ENCODE data around the gene GJD3. TPM values are rescaled to one million over a fixed set of nuclear protein-coding genes. Genes with fewer than 3 reads are reported as not detected.

GJD3 gene
- total RNA-seq, 1 donor from 2014 or later: not detected

DNA sequence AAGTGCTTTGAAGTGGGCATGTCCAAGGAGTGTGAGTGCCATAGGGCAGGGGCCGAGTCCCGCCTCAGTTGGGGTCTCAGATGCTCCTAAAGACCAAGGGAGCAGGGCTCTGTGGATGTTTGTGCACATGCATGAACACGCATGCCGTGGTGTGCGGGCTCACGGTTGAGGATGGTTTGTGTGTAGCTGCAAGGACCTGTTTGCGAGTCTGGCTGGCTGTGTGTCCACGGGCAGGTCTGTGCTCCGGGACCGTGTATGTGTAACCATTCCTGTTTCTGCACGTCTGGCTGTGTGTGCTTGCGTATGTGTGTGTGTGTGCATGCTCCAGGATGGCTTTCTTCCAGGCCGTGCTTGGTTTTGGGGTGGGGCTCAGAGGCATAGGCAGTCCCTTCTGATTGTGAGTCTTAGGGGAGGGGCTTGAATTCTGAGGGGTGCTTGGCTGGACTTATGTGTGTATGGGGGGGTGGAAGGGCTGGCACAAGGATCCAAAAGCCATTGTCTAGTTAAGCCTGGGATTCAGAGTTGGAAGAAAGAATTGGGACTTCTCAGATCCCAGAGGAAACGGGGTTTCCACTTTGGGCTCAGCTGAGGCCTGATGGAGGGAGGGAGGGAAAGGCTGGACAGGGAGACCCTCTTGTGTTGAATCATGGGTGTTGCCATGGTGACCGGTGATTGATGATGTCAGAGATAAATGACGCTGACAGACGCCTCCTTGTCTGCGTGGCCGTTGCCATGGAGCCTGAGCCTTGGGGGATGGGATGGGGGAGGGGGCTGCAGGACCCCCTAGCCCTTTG lies 14.4 kb downstream of the GJD3 start:
- no peak overlapping the region for H3K27ac ChIP-seq
- peaks cover 16% of the 10 kb centered on the region for H3K27me3 ChIP-seq
- H3K4me3 Mint-ChIP-seq: peak overlapping the region; percentile 77
- H3F3A ChIP-seq (ENCODE audit: low read depth): peaks cover 13% of the 10 kb centered on the region
- H3K27ac Mint-ChIP-seq: peak overlapping the region; percentile 98
- H2AFZ ChIP-seq (replicated peaks): no peak overlapping the region
- peaks cover 58% of the 10 kb centered on the region for H4K20me1 ChIP-seq (ENCODE audit: low read depth)
- DNase-seq (ENCODE audit: low spot score): peak; percentile 90
- no peaks in the 10 kb centered on the region for H3K79me2 ChIP-seq (ENCODE audit: low read depth)
- no peaks in the 10 kb centered on the region for H3K27me3 Mint-ChIP-seq (ENCODE audit: insufficient read depth, low read depth)
- no peaks in the 10 kb centered on the region for H3K9me3 Mint-ChIP-seq
- no peak overlapping the region for H3K9ac ChIP-seq
- H3K4me1 Mint-ChIP-seq: peaks cover 69% of the 10 kb centered on the region
- H3K4me3 ChIP-seq: peak overlapping the region; percentile 22
- TF ChIP-seq EZH2 (IDR thresholded peaks at IDR 0.05) (no peak), EZH2phosphoT487 (IDR thresholded peaks at IDR 0.05) (no peak)
- TF ChIP-seq, protein P1, sequence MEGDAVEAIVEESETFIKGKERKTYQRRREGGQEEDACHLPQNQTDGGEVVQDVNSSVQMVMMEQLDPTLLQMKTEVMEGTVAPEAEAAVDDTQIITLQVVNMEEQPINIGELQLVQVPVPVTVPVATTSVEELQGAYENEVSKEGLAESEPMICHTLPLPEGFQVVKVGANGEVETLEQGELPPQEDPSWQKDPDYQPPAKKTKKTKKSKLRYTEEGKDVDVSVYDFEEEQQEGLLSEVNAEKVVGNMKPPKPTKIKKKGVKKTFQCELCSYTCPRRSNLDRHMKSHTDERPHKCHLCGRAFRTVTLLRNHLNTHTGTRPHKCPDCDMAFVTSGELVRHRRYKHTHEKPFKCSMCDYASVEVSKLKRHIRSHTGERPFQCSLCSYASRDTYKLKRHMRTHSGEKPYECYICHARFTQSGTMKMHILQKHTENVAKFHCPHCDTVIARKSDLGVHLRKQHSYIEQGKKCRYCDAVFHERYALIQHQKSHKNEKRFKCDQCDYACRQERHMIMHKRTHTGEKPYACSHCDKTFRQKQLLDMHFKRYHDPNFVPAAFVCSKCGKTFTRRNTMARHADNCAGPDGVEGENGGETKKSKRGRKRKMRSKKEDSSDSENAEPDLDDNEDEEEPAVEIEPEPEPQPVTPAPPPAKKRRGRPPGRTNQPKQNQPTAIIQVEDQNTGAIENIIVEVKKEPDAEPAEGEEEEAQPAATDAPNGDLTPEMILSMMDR (IDR thresholded peaks at IDR 0.05): no peak
- no peaks in the 10 kb centered on the region for H3K9me3 ChIP-seq (ENCODE audit: low read depth)
- H3K36me3 ChIP-seq: no peaks in the 10 kb centered on the region
- H3K36me3 Mint-ChIP-seq: peaks cover 12% of the 10 kb centered on the region
- H3K4me2 ChIP-seq: peak overlapping the region; percentile 76
- peaks cover 58% of the 10 kb centered on the region for H3K4me1 ChIP-seq

DNA sequence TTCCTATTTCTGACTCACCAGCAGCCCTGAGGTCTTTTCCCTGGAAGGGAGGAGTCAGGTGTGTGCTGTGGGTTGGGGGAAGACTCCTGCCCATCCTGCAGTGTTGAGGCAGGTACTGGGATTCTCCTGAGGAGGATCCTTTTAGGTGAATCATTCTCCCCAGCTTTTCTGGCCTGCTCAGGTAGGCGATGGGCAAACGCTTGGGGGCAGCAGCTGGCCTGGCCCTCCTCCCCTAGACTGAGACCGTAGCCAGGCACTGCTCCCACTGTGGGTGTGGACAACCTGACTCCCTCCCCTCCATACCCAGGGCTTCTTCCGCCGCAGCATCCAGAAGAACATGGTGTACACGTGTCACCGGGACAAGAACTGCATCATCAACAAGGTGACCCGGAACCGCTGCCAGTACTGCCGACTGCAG lies 15.1 kb downstream of the GJD3 start:
- Histone ChIP-seq H3K4me2 (no peak overlapping the region), H3F3A (ENCODE audit: low read depth) (peaks cover 16% of the 10 kb centered on the region), H3K79me2 (ENCODE audit: low read depth) (no peaks in the 10 kb centered on the region), H3K4me1 (peaks cover 64% of the 10 kb centered on the region), H3K9me3 (ENCODE audit: low read depth) (no peaks in the 10 kb centered on the region), H3K27ac (no peak overlapping the region), H4K20me1 (ENCODE audit: low read depth) (peaks cover 64% of the 10 kb centered on the region), H3K9ac (no peak overlapping the region), H3K4me3 (no peak overlapping the region), H3K36me3 (no peaks in the 10 kb centered on the region), H3K27me3 (peaks cover 22% of the 10 kb centered on the region), H2AFZ (replicated peaks) (no peak overlapping the region)
- Mint-ChIP-seq H3K27me3 (ENCODE audit: insufficient read depth, low read depth) (no peaks in the 10 kb centered on the region), H3K4me1 (peaks cover 71% of the 10 kb centered on the region), H3K9me3 (no peaks in the 10 kb centered on the region), H3K36me3 (peaks cover 12% of the 10 kb centered on the region), H3K27ac (peak overlapping the region; percentile 98), H3K4me3 (peak overlapping the region; percentile 28)
- DNase-seq (ENCODE audit: low spot score): no peak
- TF ChIP-seq, protein P1 (IDR thresholded peaks at IDR 0.05): no peak
- TF ChIP-seq EZH2 (IDR thresholded peaks at IDR 0.05) (no peak), EZH2phosphoT487 (IDR thresholded peaks at IDR 0.05) (no peak)

DNA sequence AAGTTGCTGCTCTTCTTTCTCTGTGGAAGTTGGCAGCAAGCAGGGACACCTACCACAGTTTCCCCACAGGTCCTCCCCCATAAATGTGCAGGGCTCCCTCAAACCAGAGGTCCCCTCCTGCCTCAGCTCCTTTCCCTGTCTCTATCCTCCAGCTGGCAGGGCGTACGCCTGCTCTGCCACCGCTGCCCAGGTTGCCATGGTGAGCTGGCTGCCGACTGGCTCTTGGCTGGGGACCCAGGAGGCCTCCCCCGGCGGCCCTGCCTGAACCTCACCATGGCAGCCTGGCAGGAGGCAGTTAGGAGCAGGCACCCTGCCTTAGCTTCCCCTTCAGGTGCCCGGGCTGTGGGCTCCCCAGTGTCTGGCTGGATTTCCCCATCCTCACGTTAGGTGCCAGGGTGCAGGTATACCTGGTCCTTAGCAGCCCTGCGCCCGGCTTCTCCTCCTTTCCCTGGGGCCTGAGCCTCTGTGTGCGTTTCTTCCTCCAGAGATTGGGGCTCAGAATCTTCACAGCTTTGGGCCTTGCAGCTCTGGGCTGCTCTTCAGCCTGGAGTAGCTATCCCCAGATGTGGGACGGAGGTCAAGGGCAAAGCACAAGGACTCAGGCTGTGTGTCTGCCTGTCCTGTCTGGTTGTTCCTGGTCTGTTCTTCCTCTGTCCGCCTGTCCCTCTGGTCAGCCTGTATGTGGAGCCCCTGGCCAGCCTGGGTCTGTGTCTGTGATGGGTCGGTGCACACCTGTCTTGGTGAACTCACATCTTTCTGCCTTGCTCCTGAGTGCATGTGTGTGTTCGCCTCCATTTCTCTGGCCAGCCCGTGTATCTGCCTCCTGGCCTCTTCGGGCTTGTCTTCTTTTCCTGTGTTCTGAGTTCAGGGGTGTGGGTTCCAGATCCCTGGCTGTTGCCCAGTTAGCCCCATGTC lies 15.7 kb downstream of the GJD3 start:
- Mint-ChIP-seq H3K27me3 (ENCODE audit: insufficient read depth, low read depth) (peaks cover 4% of the 10 kb centered on the region), H3K9me3 (no peaks in the 10 kb centered on the region), H3K27ac (peak overlapping the region; percentile 98), H3K36me3 (peaks cover 12% of the 10 kb centered on the region), H3K4me3 (peak overlapping the region; percentile 66), H3K4me1 (peaks cover 78% of the 10 kb centered on the region)
- Histone ChIP-seq H3K36me3 (no peaks in the 10 kb centered on the region), H3K27ac (no peak overlapping the region), H3K27me3 (peaks cover 29% of the 10 kb centered on the region), H3K4me3 (no peak overlapping the region), H3K4me2 (no peak overlapping the region), H3K79me2 (ENCODE audit: low read depth) (no peaks in the 10 kb centered on the region), H3K9me3 (ENCODE audit: low read depth) (no peaks in the 10 kb centered on the region), H3K4me1 (peaks cover 69% of the 10 kb centered on the region), H2AFZ (replicated peaks) (no peak overlapping the region), H3F3A (ENCODE audit: low read depth) (peaks cover 21% of the 10 kb centered on the region), H4K20me1 (ENCODE audit: low read depth) (peaks cover 71% of the 10 kb centered on the region), H3K9ac (no peak overlapping the region)
- TF ChIP-seq EZH2phosphoT487 (IDR thresholded peaks at IDR 0.05) (no peak), EZH2 (IDR thresholded peaks at IDR 0.05) (no peak)
- TF ChIP-seq, protein P1 (IDR thresholded peaks at IDR 0.05): no peak
- DNase-seq (ENCODE audit: low spot score): no peak

Measured in neural progenitor cell (in vitro differentiated cells).